HepG2 (cell line): ENCODE data around the gene UTRN. TPM values are rescaled to one million over a fixed set of nuclear protein-coding genes. Genes with fewer than 3 reads are reported as not detected.
A peak's percentile ranks its signal among the peaks of the same experiment; 100 is the strongest.

Source experiments
- ATAC-seq: fragments of 200-7000 bp; cut with Tn5 transposase; 3 replicates; pipeline ENCODE4 v1.9.1; 2020; ENCODE audit warnings: mild to moderate bottlenecking, moderate library complexity
- BruUV-seq: library from RNA; stranded (reverse); fragments of 400-500 nt; replicated peaks from 2 replicates; lab custom pipeline; 2021; lab: Mats Ljungman, UMichigan
- CTCF ChIA-PET: fragments of 300-600 bp; formaldehyde crosslinking; extraction: SDS; loops from one replicate; lab custom pipeline; 2021; ENCODE audit warnings: low total read pairs, inconsistent platforms, low intra/inter-chr PET ratio; lab: Yijun Ruan, JAX
- POLR2A ChIA-PET: fragments of 350-600 bp; sonication (Branson Sonifier 250); formaldehyde crosslinking; loops from one replicate; lab custom pipeline; 2020; ENCODE audit warnings: antibody characterized with exemption, inconsistent platforms; lab: Yijun Ruan, JAX
- DNase-seq: peaks from one replicate; pipeline ENCODE4 v3.0.0-alpha.2; 2015; ENCODE audit warnings: low spot score
- FAIRE-seq: peaks from 3 replicates; lab custom pipeline; 2011; peaks lifted over from hg19 to GRCh38; lab: Jason Lieb, UNC
- H2AFZ ChIP-seq: one replicate; pipeline ENCODE4 v1.6.1; 2011; ENCODE audit warnings: low read length, inconsistent platforms
- H3K27ac ChIP-seq: fragments of 300-600 bp; 3 replicates; pipeline ENCODE4 v1.8.0; 2011; ENCODE audit warnings: mixed run types, mild to moderate bottlenecking, mixed read lengths, low read length, inconsistent platforms; ENCODE audit not compliant: insufficient read depth; ENCODE audit errors: extremely low read length
- H3K27me3 ChIP-seq, 2 experiments: fragments of 200-600 bp in 1 of 2; 2 replicates in 1 of 2; 3 replicates in 1 of 2; pipeline versions ENCODE4 v1.6.0 to v1.8.0; 2011; ENCODE audit warnings: low read length in 2 of 2, mild to moderate bottlenecking in 2 of 2, moderate library complexity in 2 of 2, inconsistent platforms in 1 of 2; ENCODE audit not compliant: insufficient read depth in 2 of 2, control insufficient read depth in 1 of 2
- H3K36me3 ChIP-seq, 2 experiments: fragments of 200-600 bp in 1 of 2; replicated peaks in 1 of 2; 2 replicates in 1 of 2; 3 replicates in 1 of 2; pipeline versions ENCODE4 v1.5.1 to v1.8.0; 2011; ENCODE audit warnings: low read length in 2 of 2, inconsistent platforms in 1 of 2; ENCODE audit not compliant: insufficient read depth in 2 of 2, control insufficient read depth in 1 of 2
- H3K4me1 ChIP-seq: 2 replicates; pipeline ENCODE4 v1.5.1; 2012; ENCODE audit warnings: low read length, inconsistent platforms; ENCODE audit not compliant: insufficient read depth
- H3K4me2 ChIP-seq: 2 replicates; pipeline ENCODE4 v1.6.0; 2011; ENCODE audit warnings: low read depth, low read length, inconsistent platforms
- H3K4me3 ChIP-seq, 3 experiments: fragments of 200-600 bp in 1 of 3; sonication (generic), shearing (Covaris generic) in 1 of 3; replicated peaks in 1 of 3; 2 replicates each; pipeline ENCODE4 v1.5.1; 2011 to 2016; ENCODE audit warnings: low read length in 3 of 3, inconsistent platforms in 2 of 3, low read depth in 2 of 3, mild to moderate bottlenecking in 2 of 3, control low read depth in 1 of 3, mixed read lengths in 1 of 3; ENCODE audit not compliant: insufficient read depth in 1 of 3
- H3K79me2 ChIP-seq: one replicate; pipeline ENCODE4 v1.6.1; 2011; ENCODE audit warnings: low read length, inconsistent platforms; ENCODE audit not compliant: insufficient read depth
- H3K9ac ChIP-seq: 2 replicates; pipeline ENCODE4 v1.6.0; 2011; ENCODE audit warnings: mild to moderate bottlenecking, low read depth, low read length, inconsistent platforms; ENCODE audit not compliant: insufficient read depth
- H3K9me3 ChIP-seq: 2 replicates; pipeline ENCODE4 v1.5.1; 2012; ENCODE audit warnings: mild to moderate bottlenecking, low read length
- H4K20me1 ChIP-seq: 2 replicates; pipeline ENCODE4 v1.6.0; 2011; ENCODE audit warnings: inconsistent platforms, mild to moderate bottlenecking, low read length, moderate library complexity; ENCODE audit not compliant: insufficient read depth
- KDM5A ChIP-seq: fragments of 200-600 bp; sonication (generic); IDR thresholded peaks from 2 replicates; pipeline ENCODE4 v1.7.0; 2018; ENCODE audit warnings: antibody characterized with exemption, mild to moderate bottlenecking, low read length, borderline replicate concordance
- KMT2A ChIP-seq: sonication (generic); formaldehyde crosslinking; IDR thresholded peaks from 2 replicates; pipeline ENCODE4 v1.4.0; 2020; ENCODE audit warnings: missing genetic modification reagents
- SALL1 ChIP-seq: sonication (generic); formaldehyde crosslinking; IDR thresholded peaks from 2 replicates; pipeline ENCODE4 v1.8.0; 2022; ENCODE audit warnings: mild to moderate bottlenecking, missing genetic modification reagents
- SIX1 ChIP-seq: sonication (generic); formaldehyde crosslinking; IDR thresholded peaks from 2 replicates; pipeline ENCODE4 v1.4.0; 2020; ENCODE audit warnings: missing genetic modification reagents, borderline replicate concordance
- SMAD3 ChIP-seq: sonication (generic); formaldehyde crosslinking; IDR thresholded peaks from 2 replicates; pipeline ENCODE4 v1.4.0; 2020; ENCODE audit warnings: missing genetic modification reagents
- ZNF280D ChIP-seq: sonication (generic); formaldehyde crosslinking; IDR thresholded peaks from 2 replicates; pipeline ENCODE4 v1.5.1; 2020; ENCODE audit warnings: mild to moderate bottlenecking, missing genetic modification reagents
- ZNF282 ChIP-seq: fragments of 450-650 bp; IDR thresholded peaks from 2 replicates; pipeline ENCODE4 v1.6.1; 2018; ENCODE audit not compliant: partially characterized antibody
- ZNF747 ChIP-seq: sonication (generic); formaldehyde crosslinking; IDR thresholded peaks from 2 replicates; pipeline ENCODE4 v1.8.1; 2023; ENCODE audit warnings: missing genetic modification reagents, mild to moderate bottlenecking, borderline replicate concordance
- WGBS: methylation state at CpG from one replicate; pipeline ENCODE4 v1.1.6; 2017; ENCODE audit warnings: low lambda C conversion rate; 5-methylcytosine and 5-hydroxymethylcytosine counted together
- in situ Hi-C: cut with HindIII; loops from 2 replicates; pipeline ENCODE4 v1.10.0; 2017; ENCODE audit warnings: low pct_unique_long_range_greater_than_20kb; ENCODE audit not compliant: extremely low pct_ligation_motif_present
- intact Hi-C: fragments of 100-400 bp; cut with micrococcal nuclease; formaldehyde crosslinking; loops from one replicate; pipeline ENCODE4 v1.10.0; 2022; ENCODE audit not compliant: unreplicated experiment
- polyA plus RNA-seq, 8 experiments: library from polyadenylated mRNA; depleted of rRNA in 3 of 8; stranded (reverse) in 7 of 8; unstranded in 1 of 8; fragments of >200 nt; fragmentation: Illumina TruSeq in 4 of 8; extraction: Trizol in 4 of 8; gene quantifications; 2 replicates each; pipeline versions ENCODE4 v1.2.1 to v1.2.3, GENCODE V29; 2011 to 2016; ENCODE audit warnings: low read depth in 4 of 8, missing spikeins in 1 of 8, mixed read lengths in 1 of 8; ENCODE audit not compliant: insufficient read depth in 1 of 8
- total RNA-seq, 5 experiments: library from RNA; depleted of rRNA; stranded (reverse); fragments of >200 nt; fragmentation: Illumina TruSeq; extraction: Trizol; gene quantifications; 2 replicates each; pipeline ENCODE4 v1.2.3, GENCODE V29; 2016; ENCODE audit warnings: low read depth in 1 of 5
- TF ChIP-seq, protein P1 (sequence below): sonication (generic); formaldehyde crosslinking; IDR thresholded peaks from 2 replicates; pipeline ENCODE4 v1.4.0; 2020; ENCODE audit warnings: mild to moderate bottlenecking, missing genetic modification reagents, borderline replicate concordance
- TF ChIP-seq, protein P2 (sequence below): sonication (generic); formaldehyde crosslinking; IDR thresholded peaks from 2 replicates; pipeline ENCODE4 v1.4.0; 2020; ENCODE audit warnings: missing genetic modification reagents
- TF ChIP-seq, protein P3 (sequence below): sonication (generic); formaldehyde crosslinking; IDR thresholded peaks from 2 replicates; pipeline ENCODE4 v1.8.1; 2022; ENCODE audit warnings: low read depth, mild to moderate bottlenecking, missing genetic modification reagents

Gene UTRN
- total and polyA plus RNA-seq, 2 of the 13 experiments (the other 11 are each of a cell fraction or from before 2014, with no cell fraction given), result 102 to 116 TPM

DNA sequence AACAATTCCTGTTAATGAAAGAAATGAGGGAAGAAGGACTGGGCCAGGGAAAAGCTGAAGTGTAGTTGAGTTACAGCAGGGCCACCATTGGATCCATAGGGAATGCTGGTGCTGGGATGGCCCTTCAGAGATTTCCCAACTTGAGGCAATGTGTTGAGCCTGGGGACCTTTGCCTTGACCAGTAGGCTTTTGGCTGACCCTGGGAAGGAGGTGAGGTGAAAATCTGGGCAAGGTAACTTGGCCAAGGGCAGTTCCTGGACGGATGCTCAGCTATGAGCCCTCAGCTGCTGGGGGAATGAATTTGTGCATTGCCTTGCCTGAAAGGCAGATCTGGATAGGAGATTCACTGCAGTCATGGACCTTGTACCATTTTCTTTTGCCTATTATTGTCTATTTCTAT is 20.4 kb downstream of the UTRN start (continued):
- TF ChIP-seq, protein P1, sequence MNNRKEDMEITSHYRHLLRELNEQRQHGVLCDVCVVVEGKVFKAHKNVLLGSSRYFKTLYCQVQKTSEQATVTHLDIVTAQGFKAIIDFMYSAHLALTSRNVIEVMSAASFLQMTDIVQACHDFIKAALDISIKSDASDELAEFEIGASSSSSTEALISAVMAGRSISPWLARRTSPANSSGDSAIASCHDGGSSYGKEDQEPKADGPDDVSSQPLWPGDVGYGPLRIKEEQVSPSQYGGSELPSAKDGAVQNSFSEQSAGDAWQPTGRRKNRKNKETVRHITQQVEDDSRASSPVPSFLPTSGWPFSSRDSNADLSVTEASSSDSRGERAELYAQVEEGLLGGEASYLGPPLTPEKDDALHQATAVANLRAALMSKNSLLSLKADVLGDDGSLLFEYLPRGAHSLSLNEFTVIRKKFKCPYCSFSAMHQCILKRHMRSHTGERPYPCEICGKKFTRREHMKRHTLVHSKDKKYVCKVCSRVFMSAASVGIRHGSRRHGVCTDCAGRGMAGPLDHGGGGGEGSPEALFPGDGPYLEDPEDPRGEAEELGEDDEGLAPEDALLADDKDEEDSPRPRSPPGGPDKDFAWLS (CRISPR knock-in tag), result no peak

- 93% methylated on average over 3 of the region's 3 CpGs for WGBS
- CTCF ChIA-PET, result no interaction called here
- in situ Hi-C loops (no loop called here), intact Hi-C loops (no loop called here)
- Histone ChIP-seq H3K9ac (no peak overlapping the region), H3K4me2 (no peak overlapping the region), H3K4me1 (peaks cover 94% of the 10 kb centered on the region), H3K79me2 (peaks cover 93% of the 10 kb centered on the region), H3K36me3 (peaks cover 30 to 60% of the 10 kb centered on the region in 2 experiments), H3K4me3 (no peak overlapping the region), H3K9me3 (no peaks in the 10 kb centered on the region), H3K27me3 (no peaks in the 10 kb centered on the region), H2AFZ (no peak overlapping the region), H3K27ac (no peak overlapping the region), H4K20me1 (peaks cover 9% of the 10 kb centered on the region)
- ATAC-seq (peak; percentile 12; the same call in 1 of the 3 replicates), DNase-seq (no peak), FAIRE-seq (no peak)
- POLR2A ChIA-PET, result no interaction called here
- no TSS peak for BruUV-seq
- no peak for TF ChIP-seq ZNF282
- TF ChIP-seq, protein P2, sequence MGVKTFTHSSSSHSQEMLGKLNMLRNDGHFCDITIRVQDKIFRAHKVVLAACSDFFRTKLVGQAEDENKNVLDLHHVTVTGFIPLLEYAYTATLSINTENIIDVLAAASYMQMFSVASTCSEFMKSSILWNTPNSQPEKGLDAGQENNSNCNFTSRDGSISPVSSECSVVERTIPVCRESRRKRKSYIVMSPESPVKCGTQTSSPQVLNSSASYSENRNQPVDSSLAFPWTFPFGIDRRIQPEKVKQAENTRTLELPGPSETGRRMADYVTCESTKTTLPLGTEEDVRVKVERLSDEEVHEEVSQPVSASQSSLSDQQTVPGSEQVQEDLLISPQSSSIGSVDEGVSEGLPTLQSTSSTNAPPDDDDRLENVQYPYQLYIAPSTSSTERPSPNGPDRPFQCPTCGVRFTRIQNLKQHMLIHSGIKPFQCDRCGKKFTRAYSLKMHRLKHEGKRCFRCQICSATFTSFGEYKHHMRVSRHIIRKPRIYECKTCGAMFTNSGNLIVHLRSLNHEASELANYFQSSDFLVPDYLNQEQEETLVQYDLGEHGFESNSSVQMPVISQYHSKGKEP (CRISPR knock-in tag), result no peak
- TF ChIP-seq KDM5A, result no peak
- TF ChIP-seq, protein P3, sequence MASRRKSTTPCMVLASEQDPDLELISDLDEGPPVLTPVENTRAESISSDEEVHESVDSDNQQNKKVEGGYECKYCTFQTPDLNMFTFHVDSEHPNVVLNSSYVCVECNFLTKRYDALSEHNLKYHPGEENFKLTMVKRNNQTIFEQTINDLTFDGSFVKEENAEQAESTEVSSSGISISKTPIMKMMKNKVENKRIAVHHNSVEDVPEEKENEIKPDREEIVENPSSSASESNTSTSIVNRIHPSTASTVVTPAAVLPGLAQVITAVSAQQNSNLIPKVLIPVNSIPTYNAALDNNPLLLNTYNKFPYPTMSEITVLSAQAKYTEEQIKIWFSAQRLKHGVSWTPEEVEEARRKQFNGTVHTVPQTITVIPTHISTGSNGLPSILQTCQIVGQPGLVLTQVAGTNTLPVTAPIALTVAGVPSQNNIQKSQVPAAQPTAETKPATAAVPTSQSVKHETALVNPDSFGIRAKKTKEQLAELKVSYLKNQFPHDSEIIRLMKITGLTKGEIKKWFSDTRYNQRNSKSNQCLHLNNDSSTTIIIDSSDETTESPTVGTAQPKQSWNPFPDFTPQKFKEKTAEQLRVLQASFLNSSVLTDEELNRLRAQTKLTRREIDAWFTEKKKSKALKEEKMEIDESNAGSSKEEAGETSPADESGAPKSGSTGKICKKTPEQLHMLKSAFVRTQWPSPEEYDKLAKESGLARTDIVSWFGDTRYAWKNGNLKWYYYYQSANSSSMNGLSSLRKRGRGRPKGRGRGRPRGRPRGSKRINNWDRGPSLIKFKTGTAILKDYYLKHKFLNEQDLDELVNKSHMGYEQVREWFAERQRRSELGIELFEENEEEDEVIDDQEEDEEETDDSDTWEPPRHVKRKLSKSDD (CRISPR knock-in tag), result no peak
- TF ChIP-seq SMAD3 (CRISPR knock-in tag), result no peak
- TF ChIP-seq ZNF747, result no peak
- no peak for TF ChIP-seq ZNF280D
- TF ChIP-seq SIX1 (CRISPR knock-in tag), result 0 out of 2 replicates have a peak, but pooled peaks have one; percentile 30
- 0 out of 2 replicates have a peak, but pooled peaks have one; percentile 11 for TF ChIP-seq KMT2A (CRISPR knock-in tag)
- TF ChIP-seq SALL1 (CRISPR knock-in tag), result 0 out of 2 replicates have a peak, but pooled peaks have one; percentile 8
These were observed 20.9 kb downstream of the UTRN start for GRCh38 chr6:144305985-144306384.
